ENCODE data around the gene SPTLC2.

- TF ChIP-seq, protein P1, sequence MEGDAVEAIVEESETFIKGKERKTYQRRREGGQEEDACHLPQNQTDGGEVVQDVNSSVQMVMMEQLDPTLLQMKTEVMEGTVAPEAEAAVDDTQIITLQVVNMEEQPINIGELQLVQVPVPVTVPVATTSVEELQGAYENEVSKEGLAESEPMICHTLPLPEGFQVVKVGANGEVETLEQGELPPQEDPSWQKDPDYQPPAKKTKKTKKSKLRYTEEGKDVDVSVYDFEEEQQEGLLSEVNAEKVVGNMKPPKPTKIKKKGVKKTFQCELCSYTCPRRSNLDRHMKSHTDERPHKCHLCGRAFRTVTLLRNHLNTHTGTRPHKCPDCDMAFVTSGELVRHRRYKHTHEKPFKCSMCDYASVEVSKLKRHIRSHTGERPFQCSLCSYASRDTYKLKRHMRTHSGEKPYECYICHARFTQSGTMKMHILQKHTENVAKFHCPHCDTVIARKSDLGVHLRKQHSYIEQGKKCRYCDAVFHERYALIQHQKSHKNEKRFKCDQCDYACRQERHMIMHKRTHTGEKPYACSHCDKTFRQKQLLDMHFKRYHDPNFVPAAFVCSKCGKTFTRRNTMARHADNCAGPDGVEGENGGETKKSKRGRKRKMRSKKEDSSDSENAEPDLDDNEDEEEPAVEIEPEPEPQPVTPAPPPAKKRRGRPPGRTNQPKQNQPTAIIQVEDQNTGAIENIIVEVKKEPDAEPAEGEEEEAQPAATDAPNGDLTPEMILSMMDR (conservative IDR thresholded peaks at IDR 0.05; ENCODE audit: low read length) = no peak
- TF ChIP-seq EZH2phosphoT487 (IDR thresholded peaks at IDR 0.05; ENCODE audit: borderline replicate concordance) = no peak
These were observed 108.7 kb downstream of the SPTLC2 start for GRCh38 chr14:77507762-77508161.
